ENCODE measurements around the gene GPSM1. TPM values are rescaled to one million over a fixed set of nuclear protein-coding genes. Genes with fewer than 3 reads are reported as not detected.
A peak's percentile ranks its signal among the peaks of the same experiment; 100 is the strongest.

The GPSM1 gene
- total RNA-seq, 1 experiment from 2014 or later = 26.9 TPM

DNA sequence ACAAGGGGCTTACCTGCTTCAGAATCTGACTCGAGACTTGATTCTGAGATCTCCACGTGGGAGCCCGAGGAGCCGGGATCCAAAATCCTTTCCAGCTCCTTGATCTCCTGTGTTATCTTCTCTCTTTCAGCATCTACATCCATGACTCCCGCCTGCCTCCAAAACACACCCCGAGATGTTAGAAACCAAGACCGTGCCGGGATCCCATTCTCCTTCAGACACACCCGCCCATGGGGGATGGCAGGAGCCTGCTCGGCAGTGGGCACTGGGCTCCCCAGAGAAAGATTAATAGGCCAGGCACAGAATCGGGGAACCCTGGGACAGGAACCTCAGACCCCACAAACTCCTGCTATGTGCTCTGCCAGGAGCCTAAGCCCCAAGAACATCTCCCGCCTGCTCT, 70.9 kb downstream of the GPSM1 start:
- CTCF ChIA-PET = interaction anchor here (1.4 kb wide), 1 partner anchor 52 kb away, joined by 3 read pairs; no protein-coding TSS in a partner anchor
- peak overlapping the region; percentile 91; the same call in 1 of the 2 replicates for H3K4me3 ChIP-seq (ENCODE audit: low read length)
- intact Hi-C loops (cut with micrococcal nuclease) = no loop called here
- POLR2A ChIA-PET (ENCODE audit: unreplicated experiment) = no interaction called here
- peaks cover 7% of the 10 kb centered on the region for H3K36me3 ChIP-seq (ENCODE audit: low read depth, low read length)
- H3F3A ChIP-seq (ENCODE audit: low read length, unreplicated experiment) = no peaks in the 10 kb centered on the region
- peaks cover 23% of the 10 kb centered on the region for H3K79me2 ChIP-seq (ENCODE audit: low read length)
- TF ChIP-seq, protein P1, sequence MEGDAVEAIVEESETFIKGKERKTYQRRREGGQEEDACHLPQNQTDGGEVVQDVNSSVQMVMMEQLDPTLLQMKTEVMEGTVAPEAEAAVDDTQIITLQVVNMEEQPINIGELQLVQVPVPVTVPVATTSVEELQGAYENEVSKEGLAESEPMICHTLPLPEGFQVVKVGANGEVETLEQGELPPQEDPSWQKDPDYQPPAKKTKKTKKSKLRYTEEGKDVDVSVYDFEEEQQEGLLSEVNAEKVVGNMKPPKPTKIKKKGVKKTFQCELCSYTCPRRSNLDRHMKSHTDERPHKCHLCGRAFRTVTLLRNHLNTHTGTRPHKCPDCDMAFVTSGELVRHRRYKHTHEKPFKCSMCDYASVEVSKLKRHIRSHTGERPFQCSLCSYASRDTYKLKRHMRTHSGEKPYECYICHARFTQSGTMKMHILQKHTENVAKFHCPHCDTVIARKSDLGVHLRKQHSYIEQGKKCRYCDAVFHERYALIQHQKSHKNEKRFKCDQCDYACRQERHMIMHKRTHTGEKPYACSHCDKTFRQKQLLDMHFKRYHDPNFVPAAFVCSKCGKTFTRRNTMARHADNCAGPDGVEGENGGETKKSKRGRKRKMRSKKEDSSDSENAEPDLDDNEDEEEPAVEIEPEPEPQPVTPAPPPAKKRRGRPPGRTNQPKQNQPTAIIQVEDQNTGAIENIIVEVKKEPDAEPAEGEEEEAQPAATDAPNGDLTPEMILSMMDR (conservative IDR thresholded peaks at IDR 0.05; ENCODE audit: low read depth, low read length) = no peak
- TF ChIP-seq EZH2 (IDR thresholded peaks at IDR 0.05; ENCODE audit: low read length, unreplicated experiment) (no peak), EZH2phosphoT487 (IDR thresholded peaks at IDR 0.05; ENCODE audit: borderline replicate concordance, low read length) (no peak)
- no TSS peak for BruUV-seq (replicated peaks)
- H3K4me2 ChIP-seq (ENCODE audit: low read length) = peak overlapping the region; percentile 94
- ATAC-seq (no peak), DNase-seq (no peak)
- H3K4me1 ChIP-seq (ENCODE audit: insufficient read depth, low read length) = peaks cover 12% of the 10 kb centered on the region
- H4K20me1 ChIP-seq (ENCODE audit: low read length) = no peaks in the 10 kb centered on the region
- H3K27me3 ChIP-seq (ENCODE audit: low read length) = no peaks in the 10 kb centered on the region
- H2AFZ ChIP-seq (ENCODE audit: low read length) = no peak overlapping the region
- no peak overlapping the region for H3K27ac ChIP-seq (ENCODE audit: low read length)
- no peaks in the 10 kb centered on the region for H3K9me2 ChIP-seq (replicated peaks; ENCODE audit: low read length)
- no peaks in the 10 kb centered on the region for H3K9me3 ChIP-seq (ENCODE audit: low read length)
- peak overlapping the region; percentile 82; the same call in 1 of the 2 replicates for H3K9ac ChIP-seq (ENCODE audit: low read length)

DNA sequence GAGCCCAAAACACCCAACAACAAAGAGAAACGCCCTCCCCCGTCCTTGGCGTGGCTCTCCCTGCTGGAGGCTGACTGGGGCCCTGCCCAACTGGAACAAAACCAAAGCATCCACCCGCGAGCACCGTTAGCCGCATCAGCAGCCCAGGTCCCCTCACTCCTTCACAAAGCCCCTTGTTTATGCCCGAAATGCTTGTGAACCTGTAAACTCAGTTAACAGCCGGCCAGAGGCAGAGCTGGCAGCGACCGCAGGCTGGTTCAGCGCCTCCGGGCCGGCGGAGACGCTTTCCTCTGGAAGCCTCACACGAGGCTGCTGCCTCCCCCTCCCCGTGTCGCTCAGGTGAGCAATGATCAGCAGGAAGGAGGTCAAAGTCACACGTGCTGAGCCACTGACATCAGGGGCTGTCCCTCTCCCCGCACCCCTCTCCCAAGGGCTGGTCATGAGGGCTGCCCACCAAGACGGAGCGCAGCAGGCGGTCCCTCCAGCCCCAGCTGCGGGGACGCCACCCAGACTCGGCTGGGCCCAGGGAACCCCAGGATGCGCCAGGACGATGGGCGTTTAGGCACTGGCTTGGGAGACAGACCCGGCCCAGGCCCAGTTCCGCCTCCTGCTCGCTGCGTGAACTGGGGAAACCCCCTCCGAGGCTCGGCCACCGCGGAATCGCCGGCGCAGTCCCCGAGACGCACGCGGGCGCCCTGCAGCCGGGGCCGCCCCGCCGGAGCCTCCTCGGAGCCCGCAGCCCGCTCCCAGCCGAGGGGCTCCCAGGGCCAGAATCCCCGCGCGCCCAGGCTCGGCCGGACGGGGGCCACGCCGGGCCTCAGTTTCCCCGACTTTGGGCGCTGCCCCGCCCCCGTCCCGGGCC, 72.1 kb downstream of the GPSM1 start:
- POLR2A ChIA-PET (ENCODE audit: unreplicated experiment) = no interaction called here
- H3K9me3 ChIP-seq (ENCODE audit: low read length) = no peaks in the 10 kb centered on the region
- H3K27ac ChIP-seq (ENCODE audit: low read length) = no peak overlapping the region; the same call in 1 of the 2 replicates
- CTCF ChIA-PET = interaction anchor here (1.4 kb wide), 1 partner anchor 54 kb away, joined by 3 read pairs; no protein-coding TSS in a partner anchor
- H2AFZ ChIP-seq (ENCODE audit: low read length) = 0 out of 2 replicates have a peak overlapping the region, but pooled peaks have one; percentile 30
- no peak for TF ChIP-seq EZH2phosphoT487 (IDR thresholded peaks at IDR 0.05; ENCODE audit: borderline replicate concordance, low read length)
- no peaks in the 10 kb centered on the region for H3K9me2 ChIP-seq (replicated peaks; ENCODE audit: low read length)
- H3K4me1 ChIP-seq (ENCODE audit: insufficient read depth, low read length) = peaks cover 12% of the 10 kb centered on the region
- no peaks in the 10 kb centered on the region for H3K27me3 ChIP-seq (ENCODE audit: low read length)
- intact Hi-C loops (cut with micrococcal nuclease) = loop anchor here (2.0 kb wide), 1 partner anchor 61 kb away; no protein-coding TSS in a partner anchor
- no TSS peak for BruUV-seq (replicated peaks)
- no peaks in the 10 kb centered on the region for H3F3A ChIP-seq (ENCODE audit: low read length, unreplicated experiment)
- H3K36me3 ChIP-seq (ENCODE audit: low read depth, low read length) = peaks cover 3% of the 10 kb centered on the region; the same call in 1 of the 2 replicates
- H3K4me2 ChIP-seq (ENCODE audit: low read length) = peak overlapping the region; percentile 94
- DNase-seq (peak; percentile 22), ATAC-seq (peak; percentile 21)
- H3K79me2 ChIP-seq (ENCODE audit: low read length) = peaks cover 23% of the 10 kb centered on the region
- peak overlapping the region; percentile 91 for H3K4me3 ChIP-seq (ENCODE audit: low read length)
- H4K20me1 ChIP-seq (ENCODE audit: low read length) = no peaks in the 10 kb centered on the region
- peak overlapping the region; percentile 82 for H3K9ac ChIP-seq (ENCODE audit: low read length)

DNA sequence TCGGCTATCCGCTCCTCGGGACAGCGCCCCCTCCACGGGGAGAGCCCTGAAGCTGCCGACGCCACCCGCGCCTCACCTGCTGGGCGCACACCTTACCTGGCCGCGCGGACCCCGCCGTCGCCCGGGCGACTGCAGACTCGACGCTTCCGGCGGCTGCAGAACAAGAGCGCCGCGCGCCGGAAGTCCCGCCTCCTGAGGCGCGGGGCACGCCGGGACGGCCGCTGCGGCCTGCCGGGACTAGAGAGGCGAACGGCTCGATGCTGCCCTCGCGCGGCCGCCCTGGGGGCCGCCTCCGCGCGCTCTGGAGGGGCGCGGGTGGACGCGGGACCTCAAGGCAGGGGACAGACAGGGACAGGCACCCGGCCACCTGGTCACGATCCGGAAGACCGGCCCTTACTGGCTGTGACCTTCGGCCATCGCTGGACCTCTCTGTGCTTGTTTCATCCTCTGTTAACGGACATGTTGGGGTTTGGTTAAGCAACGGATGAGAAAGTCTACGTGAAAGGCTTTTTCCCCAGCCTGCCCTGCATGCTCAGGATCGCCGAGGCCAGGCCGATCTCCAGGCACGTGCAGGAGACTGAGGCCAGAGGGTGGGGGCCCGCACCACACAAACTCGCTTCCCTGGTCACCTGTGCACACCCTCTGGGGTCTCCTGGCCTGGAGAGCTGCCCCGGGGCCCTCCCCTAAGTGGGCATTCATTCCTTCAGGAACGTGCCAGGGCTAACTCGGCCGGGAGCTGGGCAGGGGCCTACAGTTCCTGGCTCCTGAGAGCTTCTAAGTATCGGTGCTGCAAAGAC, 72.9 kb downstream of the GPSM1 start, which contains the start of gene SNAPC4:
TSS of gene SNAPC4 (minus strand) at position 133 of the 797 bp plus-strand sequence. CDS start 1,742 bp downstream, outside the sequence.
- H3K4me2 ChIP-seq (ENCODE audit: low read length) = peak within 1 kb of the TSS; percentile 94
- H3K9me3 ChIP-seq (ENCODE audit: low read length) = no peaks in the 10 kb centered on the region
- H4K20me1 ChIP-seq (ENCODE audit: low read length) = no peaks in the 10 kb centered on the region
- BruUV-seq (replicated peaks) = no TSS peak
- H3K27me3 ChIP-seq (ENCODE audit: low read length) = no peaks in the 10 kb centered on the region
- H3K79me2 ChIP-seq (ENCODE audit: low read length) = peaks cover 23% of the 10 kb centered on the region
- ChIA-PET CTCF (no interaction called here), POLR2A (ENCODE audit: unreplicated experiment) (no interaction called here)
- DNase-seq (peak; percentile 85), ATAC-seq (peak; percentile 90)
- H3F3A ChIP-seq (ENCODE audit: low read length, unreplicated experiment) = no peaks in the 10 kb centered on the region
- peaks cover 3% of the 10 kb centered on the region; the same call in 1 of the 2 replicates for H3K36me3 ChIP-seq (ENCODE audit: low read depth, low read length)
- no peak within 1 kb of the TSS; the same call in 1 of the 2 replicates for H3K27ac ChIP-seq (ENCODE audit: low read length)
- peak within 1 kb of the TSS; percentile 91 for H3K4me3 ChIP-seq (ENCODE audit: low read length)
- H3K4me1 ChIP-seq (ENCODE audit: insufficient read depth, low read length) = peaks cover 12% of the 10 kb centered on the region
- H2AFZ ChIP-seq (ENCODE audit: low read length) = peak within 1 kb of the TSS; percentile 69
- H3K9me2 ChIP-seq (replicated peaks; ENCODE audit: low read length) = no peaks in the 10 kb centered on the region
- H3K9ac ChIP-seq (ENCODE audit: low read length) = peak within 1 kb of the TSS; percentile 82
- no peak for TF ChIP-seq EZH2phosphoT487 (IDR thresholded peaks at IDR 0.05; ENCODE audit: borderline replicate concordance, low read length)
- TF ChIP-seq, protein P1 (conservative IDR thresholded peaks at IDR 0.05; ENCODE audit: low read depth, low read length) = peak; percentile 73
- intact Hi-C loops (cut with micrococcal nuclease) = loop anchor here (2.0 kb wide), 1 partner anchor 61 kb away; no protein-coding TSS in a partner anchor

Measured in PC-3 (cell line).